H1 (cell line): Measurements from ENCODE around the gene FOXO4. TPM values are rescaled to one million over a fixed set of nuclear protein-coding genes. Genes with fewer than 3 reads are reported as not detected.

Source experiments
- BCL11A ChIP-seq, 2 experiments: IDR thresholded peaks; one replicate each; pipeline ENCODE4 v1.6.1; 2011; ENCODE audit warnings: low read depth in 2 of 2, low read length in 2 of 2, mild to moderate bottlenecking in 2 of 2
- CBX8 ChIP-seq: fragments of 300-800, 300-1000 bp; sonication (generic); IDR thresholded peaks from 2 replicates; pipeline ENCODE4 v1.7.1; 2016; ENCODE audit warnings: low read depth, low read length, borderline replicate concordance
- CHD7 ChIP-seq: fragments of 300-600 bp; sonication (generic); IDR thresholded peaks from 2 replicates; pipeline ENCODE4 v1.7.1; 2012; ENCODE audit warnings: low read length, moderate library complexity, mild to moderate bottlenecking, inconsistent platforms; ENCODE audit not compliant: insufficient replicate concordance
- JUN ChIP-seq: IDR thresholded peaks from 2 replicates; pipeline ENCODE4 v1.6.1; 2011; ENCODE audit warnings: low read depth, mild to moderate bottlenecking, improper control_type of control experiment, low read length
- MAX ChIP-seq: IDR thresholded peaks from 2 replicates; pipeline ENCODE4 v1.6.1; 2012; ENCODE audit warnings: inconsistent platforms
- POLR2AphosphoS5 ChIP-seq: IDR thresholded peaks from 2 replicates; pipeline ENCODE4 v1.6.1; 2011; ENCODE audit warnings: low read depth, low read length
- RAD21 ChIP-seq, 2 experiments: IDR thresholded peaks in 1 of 2; conservative IDR thresholded peaks in 1 of 2; 2 replicates each; pipeline ENCODE4 v1.6.1; 2011; ENCODE audit warnings: low read depth in 2 of 2, low read length in 2 of 2, improper control_type of control experiment in 1 of 2, inconsistent platforms in 1 of 2, mild to moderate bottlenecking in 1 of 2, moderate library complexity in 1 of 2
- SP2 ChIP-seq: IDR thresholded peaks from 2 replicates; pipeline ENCODE4 v1.6.1; 2012; ENCODE audit warnings: mild to moderate bottlenecking, low read length, inconsistent platforms
- TAF1 ChIP-seq: IDR thresholded peaks from 2 replicates; pipeline ENCODE4 v1.6.1; 2011; ENCODE audit warnings: mild to moderate bottlenecking, low read depth, low read length
- YY1 ChIP-seq: IDR thresholded peaks from 2 replicates; pipeline ENCODE4 v1.6.1; 2011; ENCODE audit warnings: low read depth, mild to moderate bottlenecking, low read length
- polyA plus RNA-seq, 7 experiments: library from polyadenylated mRNA; depleted of rRNA in 3 of 7; stranded (reverse) in 5 of 7; unstranded in 2 of 7; fragments of >200 nt in 5 of 7; fragments of 200-250 nt in 2 of 7; gene quantifications; 1 replicate in 5 of 7; 2 replicates in 1 of 7; 4 replicates in 1 of 7; pipeline versions ENCODE4 v1.2.1 to v1.2.3, GENCODE V29; 2011 to 2013; ENCODE audit warnings: missing spikeins in 2 of 7, mixed read lengths in 2 of 7
- total RNA-seq: library from RNA; stranded (reverse); fragmentation: NEBNext Ultra II Directional; extraction: Animal tissue kit (Norgen Biotek cat#: 25700); gene quantifications from 2 replicates; pipeline ENCODE4 v1.2.1, GENCODE V29; 2021
- TF ChIP-seq, protein P1 (sequence below): IDR thresholded peaks from 2 replicates; pipeline ENCODE4 v1.6.1; 2011; ENCODE audit warnings: low read length, improper control_type of control experiment

FOXO4 gene
- total and polyA plus RNA-seq, 2 of the 8 experiments (the other 6 are each of a cell fraction or from before 2014, with no cell fraction given): 12.3 to 57.4 TPM

DNA sequence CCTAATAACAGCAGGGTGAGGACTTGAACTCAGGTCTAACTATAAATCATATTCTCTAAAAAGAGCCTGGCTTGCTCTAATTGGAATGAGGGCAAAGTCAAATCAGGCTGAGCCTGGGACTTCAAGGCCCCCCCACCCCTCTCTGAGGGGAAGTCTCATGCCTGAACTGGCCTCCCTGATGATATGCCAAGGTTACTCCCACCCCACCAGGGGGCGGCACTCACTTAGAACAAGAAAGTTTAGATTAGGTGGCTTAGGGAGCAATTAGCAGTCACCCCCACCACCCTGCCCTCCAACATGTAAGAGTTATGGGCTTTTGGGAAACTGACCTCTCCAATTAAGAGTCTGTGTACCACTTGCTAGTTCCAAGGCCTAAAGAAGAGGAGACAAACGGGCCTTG, 2.7 kb downstream of the FOXO4 start (continued):
- no peak for TF ChIP-seq CHD7
- TF ChIP-seq JUN: no peak
- TF ChIP-seq YY1: no peak
- TF ChIP-seq BCL11A (IDR thresholded peaks at IDR 0.05; ENCODE audit: low read depth in 2 of 2, low read length in 2 of 2): no peak
- no peak for TF ChIP-seq CBX8
- peak; percentile 22 to 48 for TF ChIP-seq RAD21 (IDR thresholded peaks at IDR 0.05 in 1 of 2, conservative IDR thresholded peaks at IDR 0.05 in 1 of 2; ENCODE audit: low read depth in 2 of 2, low read length in 2 of 2)
- TF ChIP-seq POLR2AphosphoS5: no peak
- TF ChIP-seq, protein P1, sequence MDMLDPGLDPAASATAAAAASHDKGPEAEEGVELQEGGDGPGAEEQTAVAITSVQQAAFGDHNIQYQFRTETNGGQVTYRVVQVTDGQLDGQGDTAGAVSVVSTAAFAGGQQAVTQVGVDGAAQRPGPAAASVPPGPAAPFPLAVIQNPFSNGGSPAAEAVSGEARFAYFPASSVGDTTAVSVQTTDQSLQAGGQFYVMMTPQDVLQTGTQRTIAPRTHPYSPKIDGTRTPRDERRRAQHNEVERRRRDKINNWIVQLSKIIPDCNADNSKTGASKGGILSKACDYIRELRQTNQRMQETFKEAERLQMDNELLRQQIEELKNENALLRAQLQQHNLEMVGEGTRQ: no peak
- no peak for TF ChIP-seq SP2
- no peak for TF ChIP-seq MAX
- TF ChIP-seq TAF1: no peak
